H9 (cell line): ENCODE measurements around the gene FAM210A. TPM values are rescaled to one million over a fixed set of nuclear protein-coding genes. Genes with fewer than 3 reads are reported as not detected.

Experiments used
- DNase-seq: peaks from one replicate; pipeline ENCODE4 v3.0.0-alpha.2; 2017
- H2AFZ ChIP-seq: one replicate; pipeline ENCODE4 v1.6.1; 2013; ENCODE audit warnings: mild to moderate bottlenecking, low read length, control low read depth, moderate library complexity
- H2AK5ac ChIP-seq: 2 replicates; pipeline ENCODE4 v1.6.1; 2013; ENCODE audit warnings: low read length, control low read depth, mixed read lengths; ENCODE audit not compliant: insufficient read length
- H2BK120ac ChIP-seq: one replicate; pipeline ENCODE4 v1.6.1; 2013; ENCODE audit warnings: low read depth, mild to moderate bottlenecking, low read length, control low read depth, inconsistent platforms; ENCODE audit not compliant: poor library complexity, severe bottlenecking
- H2BK12ac ChIP-seq: 2 replicates; pipeline ENCODE4 v1.6.1; 2013; ENCODE audit warnings: low read length, control low read depth, mixed read lengths, low read depth; ENCODE audit not compliant: insufficient read length
- H2BK15ac ChIP-seq: 2 replicates; pipeline ENCODE4 v1.6.1; 2013; ENCODE audit warnings: low read depth, low read length, control low read depth
- H2BK20ac ChIP-seq: one replicate; pipeline ENCODE4 v1.6.1; 2013; ENCODE audit warnings: low read depth, mild to moderate bottlenecking, low read length, control low read depth, inconsistent platforms; ENCODE audit not compliant: poor library complexity, severe bottlenecking
- H2BK5ac ChIP-seq: 2 replicates; pipeline ENCODE4 v1.6.1; 2013; ENCODE audit warnings: low read length, control low read depth, mixed read lengths; ENCODE audit not compliant: insufficient read length
- H3K14ac ChIP-seq: 2 replicates; pipeline ENCODE4 v1.6.1; 2013; ENCODE audit warnings: low read length, control low read depth; ENCODE audit not compliant: insufficient read depth
- H3K18ac ChIP-seq: 2 replicates; pipeline ENCODE4 v1.6.1; 2013; ENCODE audit warnings: low read depth, mild to moderate bottlenecking, mixed read lengths, low read length, control low read depth; ENCODE audit not compliant: insufficient read length
- H3K23ac ChIP-seq: 2 replicates; pipeline ENCODE4 v1.6.1; 2013; ENCODE audit warnings: low read length, control low read depth, mixed read lengths, low read depth; ENCODE audit not compliant: insufficient read length
- H3K23me2 ChIP-seq: 2 replicates; pipeline ENCODE4 v1.6.1; 2013; ENCODE audit warnings: low read depth, mild to moderate bottlenecking, mixed read lengths, low read length, control low read depth; ENCODE audit not compliant: insufficient read length, poor library complexity, severe bottlenecking
- H3K27ac ChIP-seq: 2 replicates; pipeline ENCODE4 v1.5.1; 2013; ENCODE audit warnings: low read length, control low read depth, mixed read lengths, low read depth; ENCODE audit not compliant: insufficient read length
- H3K27me3 ChIP-seq: 2 replicates; pipeline ENCODE4 v1.6.1; 2013; ENCODE audit warnings: low read length, control low read depth, inconsistent platforms; ENCODE audit not compliant: insufficient read depth
- H3K4ac ChIP-seq: 2 replicates; pipeline ENCODE4 v1.6.1; 2013; ENCODE audit warnings: low read depth, mild to moderate bottlenecking, control low read depth, inconsistent platforms, low read length, moderate library complexity
- H3K4me1 ChIP-seq: 2 replicates; pipeline ENCODE4 v1.6.1; 2013; ENCODE audit warnings: low read length, control low read depth, inconsistent platforms; ENCODE audit not compliant: insufficient read depth
- H3K4me2 ChIP-seq: 2 replicates; pipeline ENCODE4 v1.6.1; 2013; ENCODE audit warnings: low read length, control low read depth, mixed read lengths; ENCODE audit not compliant: insufficient read length, insufficient read depth
- H3K56ac ChIP-seq: 2 replicates; pipeline ENCODE4 v1.6.1; 2013; ENCODE audit warnings: low read depth, mild to moderate bottlenecking, mixed read lengths, low read length, control low read depth; ENCODE audit not compliant: insufficient read length
- H3K79me1 ChIP-seq: 2 replicates; pipeline ENCODE4 v1.6.1; 2013; ENCODE audit warnings: low read depth, mild to moderate bottlenecking, moderate library complexity, low read length, control low read depth, inconsistent platforms; ENCODE audit not compliant: insufficient read depth, poor library complexity, severe bottlenecking
- H3K79me2 ChIP-seq: 2 replicates; pipeline ENCODE4 v1.6.1; 2013; ENCODE audit warnings: low read length, control low read depth, inconsistent platforms; ENCODE audit not compliant: insufficient read depth
- H3K9ac ChIP-seq: 2 replicates; pipeline ENCODE4 v1.6.1; 2013; ENCODE audit warnings: low read length, control low read depth, mixed read lengths; ENCODE audit not compliant: insufficient read length; ENCODE audit errors: extremely low read depth
- H3K9me3 ChIP-seq: one replicate; pipeline ENCODE4 v1.6.1; 2013; ENCODE audit warnings: low read depth, low read length, inconsistent platforms; ENCODE audit not compliant: control insufficient read depth
- H3T11ph ChIP-seq: one replicate; pipeline ENCODE4 v1.6.1; 2013; ENCODE audit warnings: mild to moderate bottlenecking, low read length, control low read depth, inconsistent platforms
- H4K20me1 ChIP-seq: one replicate; pipeline ENCODE4 v1.6.1; 2013; ENCODE audit not compliant: control insufficient read depth, insufficient read length, insufficient read depth
- H4K5ac ChIP-seq: 2 replicates; pipeline ENCODE4 v1.6.1; 2013; ENCODE audit warnings: low read depth, mild to moderate bottlenecking, mixed read lengths, low read length, control low read depth; ENCODE audit not compliant: insufficient read length
- H4K8ac ChIP-seq: replicated peaks from 2 replicates; pipeline ENCODE4 v1.6.1; 2013; ENCODE audit warnings: low read length, control low read depth, mixed read lengths, low read depth; ENCODE audit not compliant: insufficient read length
- H4K91ac ChIP-seq: 2 replicates; pipeline ENCODE4 v1.6.1; 2013; ENCODE audit warnings: low read depth, mild to moderate bottlenecking, moderate library complexity, mixed read lengths, low read length, control low read depth; ENCODE audit not compliant: insufficient read length
- H3K27ac Mint-ChIP-seq, 3 experiments: 2 replicates in 2 of 3; 3 replicates in 1 of 3; pipeline ENCODE4 v1.8.0; 2020 to 2021; ENCODE audit warnings: mixed read lengths in 3 of 3, mild to moderate bottlenecking in 1 of 3, moderate library complexity in 1 of 3
- H3K27me3 Mint-ChIP-seq: 2 replicates; pipeline ENCODE4 v1.8.0; 2021; ENCODE audit warnings: low read depth, mild to moderate bottlenecking, moderate library complexity, mixed read lengths
- H3K36me3 Mint-ChIP-seq, 3 experiments: 2 replicates in 2 of 3; 3 replicates in 1 of 3; pipeline ENCODE4 v1.8.0; 2020 to 2021; ENCODE audit warnings: low read depth in 3 of 3, mixed read lengths in 3 of 3; ENCODE audit not compliant: insufficient read depth in 1 of 3
- H3K4me1 Mint-ChIP-seq, 2 experiments: 2 replicates each; pipeline ENCODE4 v1.8.0; 2020; ENCODE audit warnings: mixed read lengths in 2 of 2
- H3K4me3 Mint-ChIP-seq, 2 experiments: 2 replicates in 1 of 2; 3 replicates in 1 of 2; pipeline ENCODE4 v1.8.0; 2020 to 2021; ENCODE audit warnings: mild to moderate bottlenecking in 2 of 2, mixed read lengths in 2 of 2, moderate library complexity in 1 of 2
- H3K9me3 Mint-ChIP-seq, 2 experiments: 2 replicates in 1 of 2; 3 replicates in 1 of 2; pipeline ENCODE4 v1.8.0; 2020; ENCODE audit warnings: mild to moderate bottlenecking in 2 of 2, mixed read lengths in 2 of 2, moderate library complexity in 1 of 2
- CTCF ChIP-seq: fragments of 200-600 bp; sonication (generic); conservative IDR thresholded peaks from 3 replicates; pipeline ENCODE4 v1.8.0; 2021; ENCODE audit warnings: antibody characterized with exemption, mild to moderate bottlenecking
- WGBS: extraction: QIAGEN DNeasy Blood & Tissue Kit; methylation state at CpG from one replicate; pipeline ENCODE4 v1.1.7; 2013; ENCODE audit warnings: missing lambda C conversion rate, low lambda C conversion rate, mixed read lengths; ENCODE audit not compliant: insufficient read length; ENCODE audit errors: extremely low coverage; 5-methylcytosine and 5-hydroxymethylcytosine counted together
- total RNA-seq: library from RNA; stranded (reverse); gene quantifications from 2 replicates; pipeline ENCODE4 v1.2.1, GENCODE V29; 2021

Gene FAM210A
- total RNA-seq, 1 experiment from 2014 or later = 22.5 TPM

- no peak overlapping the region for H3K9ac ChIP-seq
- H4K20me1 ChIP-seq = no peaks in the 10 kb centered on the region
- H4K5ac ChIP-seq = no peak overlapping the region
- no peak overlapping the region for H4K91ac ChIP-seq
- no peaks in the 10 kb centered on the region for H3K79me1 ChIP-seq
- no peak overlapping the region for H2AFZ ChIP-seq
- no peak overlapping the region for H3T11ph ChIP-seq
- no CpG with 5 or more reads among the region's 9 CpGs for WGBS
- peaks cover 0 to 2% of the 10 kb centered on the region in 2 experiments; a peak in 1 of 4 replicates for H3K4me1 Mint-ChIP-seq
- H3K4me1 ChIP-seq = no peaks in the 10 kb centered on the region
- H3K27me3 Mint-ChIP-seq = no peaks in the 10 kb centered on the region
- H3K79me2 ChIP-seq = no peaks in the 10 kb centered on the region
- H3K27ac ChIP-seq = no peak overlapping the region
- no peaks in the 10 kb centered on the region for H3K9me3 ChIP-seq
- H3K9me3 Mint-ChIP-seq = no peaks in the 10 kb centered on the region
- H3K36me3 Mint-ChIP-seq = peaks cover 0 to 2% (median 0%) of the 10 kb centered on the region in 3 experiments; a peak in 2 of 7 replicates
- H3K14ac ChIP-seq = no peak overlapping the region
- no peak overlapping the region for H2BK5ac ChIP-seq
- no peak overlapping the region for H2BK120ac ChIP-seq
- H3K4me3 Mint-ChIP-seq = no peak overlapping the region
- no peak overlapping the region for H4K8ac ChIP-seq
- H3K23ac ChIP-seq = no peak overlapping the region
- no peak overlapping the region for H3K27ac Mint-ChIP-seq
- no peak overlapping the region for H3K4ac ChIP-seq
- H2BK20ac ChIP-seq = no peak overlapping the region
- no peak for TF ChIP-seq CTCF
- H3K4me2 ChIP-seq = no peak overlapping the region
- DNase-seq = no peak
- H3K27me3 ChIP-seq = no peaks in the 10 kb centered on the region
- no peak overlapping the region for H2BK12ac ChIP-seq
- no peak overlapping the region for H2AK5ac ChIP-seq
- H3K23me2 ChIP-seq = no peaks in the 10 kb centered on the region
- H3K18ac ChIP-seq = no peak overlapping the region
- no peak overlapping the region for H3K56ac ChIP-seq
- no peak overlapping the region for H2BK15ac ChIP-seq
Observed at GRCh38 chr18:13617826-13618515, 108.4 kb downstream of the FAM210A start.
